DMS153 (cell line): ENCODE data around the gene CCDC183.
"Not testable (repeated sequence)": the region's sequence is repeated elsewhere in the genome, so short reads cannot be mapped to it uniquely, and the experiment has no call there.

ENCODE experiments used
- DNase-seq: peaks from one replicate; lab custom pipeline; 2025; lab: John Stamatoyannopoulos, UW

Gene CCDC183

GRCh38 chr9:136839229-136840139 lies 43.3 kb downstream of the CCDC183 start:
- no peak for DNase-seq

DNA sequence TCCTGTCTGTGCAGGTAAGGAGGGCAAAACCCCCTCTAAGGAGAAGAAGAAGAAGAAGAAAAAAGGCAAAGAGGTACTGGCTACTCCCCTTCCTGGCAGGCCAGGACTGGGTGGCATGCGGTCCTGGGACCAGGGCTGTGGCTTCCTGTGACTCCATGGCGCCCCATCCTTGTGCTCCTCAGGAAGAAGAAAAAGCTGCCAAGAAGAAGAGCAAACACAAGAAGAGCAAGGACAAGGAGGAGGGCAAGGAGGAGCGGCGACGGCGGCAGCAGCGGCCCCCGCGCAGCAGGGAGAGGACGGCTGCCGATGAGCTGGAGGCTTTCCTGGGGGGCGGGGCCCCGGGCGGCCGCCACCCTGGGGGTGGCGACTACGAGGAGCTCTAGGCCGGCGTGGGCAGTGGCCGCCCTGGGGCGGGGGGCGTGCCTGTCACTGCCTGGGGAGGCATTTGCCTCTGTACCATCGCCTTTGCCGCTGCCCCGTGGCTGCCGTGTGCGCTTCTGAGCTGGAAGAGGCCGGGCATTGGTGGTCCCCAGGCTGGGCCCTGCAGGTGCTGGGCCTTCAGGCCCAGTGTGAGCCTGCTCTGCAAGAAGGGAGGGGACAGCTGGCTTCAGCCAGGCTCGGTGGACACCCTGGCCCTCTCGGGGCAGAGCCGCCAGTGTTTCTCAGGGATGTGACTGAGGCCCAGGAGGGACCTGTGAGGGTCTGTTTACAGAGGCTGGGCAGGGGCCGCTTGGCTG lies 44.2 kb downstream of the CCDC183 start:
- no peak for DNase-seq

GRCh38 chr9:136840877-136841645 lies 44.9 kb downstream of the CCDC183 start:
- peak; percentile 78 for DNase-seq

GRCh38 chr9:136841646-136842379 lies 45.7 kb downstream of the CCDC183 start:
- peak; percentile 39 for DNase-seq

- peak; percentile 45 for DNase-seq
These were observed 46.3 kb downstream of the CCDC183 start, which contains the start of gene AJM1 for GRCh38 chr9:136842380-136842948. AJM1 (plus strand) TSS chr9:136842478; CDS start chr9:136844415, 1,937 bp downstream.

DNA sequence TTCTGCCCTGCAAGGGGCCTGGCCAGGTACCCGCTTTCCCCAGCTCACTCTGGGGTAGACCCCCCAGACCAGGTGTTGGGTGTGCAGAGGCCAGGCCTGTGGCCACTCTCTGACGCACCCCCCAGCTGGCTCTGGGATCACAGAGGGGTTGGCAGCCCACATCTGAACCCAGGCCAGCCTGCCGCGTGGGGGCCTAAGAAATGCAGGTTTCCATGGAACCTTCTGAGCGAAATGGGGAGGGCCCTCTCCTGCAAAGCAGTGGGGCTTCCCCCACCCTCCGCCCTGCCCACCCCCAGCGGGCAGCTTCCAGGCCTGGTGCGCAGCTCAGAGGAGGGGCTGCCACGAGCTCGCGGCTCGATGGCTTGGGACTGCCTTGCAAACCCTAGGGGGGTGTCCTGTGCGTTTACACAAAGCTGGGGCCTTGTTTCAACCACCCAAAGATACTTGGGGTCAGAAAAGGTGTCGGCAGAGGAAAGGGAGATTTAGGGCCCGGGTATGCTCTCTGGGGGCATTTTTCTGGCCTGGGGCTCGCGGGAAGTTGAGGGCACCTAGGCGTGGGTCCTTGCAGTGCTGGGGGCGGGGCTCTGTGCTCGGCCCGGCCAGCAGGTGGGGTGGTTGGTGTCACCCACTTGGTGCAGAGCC lies 47.1 kb downstream of the CCDC183 start:
- DNase-seq = not testable (repeated sequence)

- not testable (repeated sequence) for DNase-seq
These were observed 47.9 kb downstream of the CCDC183 start for GRCh38 chr9:136843801-136844740.

GRCh38 chr9:136844761-136845464 lies 48.8 kb downstream of the CCDC183 start:
- no peak for DNase-seq

DNA sequence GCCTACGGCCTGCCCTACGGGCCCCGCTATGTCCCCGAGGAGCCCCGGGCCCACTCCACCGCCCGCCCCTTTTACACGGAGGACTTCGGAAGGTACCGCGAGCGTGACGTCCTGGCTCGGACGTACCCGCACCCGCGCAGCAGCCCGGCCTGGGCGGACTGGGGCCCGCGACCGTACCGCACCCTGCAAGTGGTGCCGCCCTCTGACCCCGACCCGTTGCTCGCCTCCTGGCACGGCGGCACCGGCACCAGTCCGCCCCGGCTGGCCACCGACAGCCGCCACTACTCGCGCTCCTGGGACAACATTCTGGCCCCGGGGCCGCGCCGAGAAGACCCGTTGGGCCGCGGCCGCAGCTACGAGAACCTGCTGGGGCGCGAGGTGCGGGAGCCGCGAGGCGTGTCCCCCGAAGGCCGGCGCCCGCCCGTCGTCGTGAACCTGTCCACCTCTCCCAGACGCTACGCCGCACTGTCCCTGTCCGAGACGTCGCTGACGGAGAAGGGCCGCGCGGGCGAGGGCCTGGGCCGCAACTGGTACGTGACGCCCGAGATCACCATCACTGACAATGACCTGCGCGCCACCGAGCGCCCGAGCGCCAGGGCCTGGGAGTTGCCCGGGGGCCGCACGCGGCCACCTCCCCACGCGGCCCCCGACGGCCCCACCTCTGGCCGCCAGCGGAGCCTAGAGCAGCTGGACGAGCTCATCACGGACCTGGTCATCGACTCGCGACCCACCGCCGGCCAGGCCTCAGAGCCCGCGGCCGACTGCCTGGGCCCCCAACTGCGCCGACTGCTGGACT lies 49.5 kb downstream of the CCDC183 start:
- no peak for DNase-seq

- DNase-seq = no peak
These were observed 50.4 kb downstream of the CCDC183 start for GRCh38 chr9:136846376-136847087.

- DNase-seq = no peak
These were observed 51.1 kb downstream of the CCDC183 start for GRCh38 chr9:136847088-136847825.

DNA sequence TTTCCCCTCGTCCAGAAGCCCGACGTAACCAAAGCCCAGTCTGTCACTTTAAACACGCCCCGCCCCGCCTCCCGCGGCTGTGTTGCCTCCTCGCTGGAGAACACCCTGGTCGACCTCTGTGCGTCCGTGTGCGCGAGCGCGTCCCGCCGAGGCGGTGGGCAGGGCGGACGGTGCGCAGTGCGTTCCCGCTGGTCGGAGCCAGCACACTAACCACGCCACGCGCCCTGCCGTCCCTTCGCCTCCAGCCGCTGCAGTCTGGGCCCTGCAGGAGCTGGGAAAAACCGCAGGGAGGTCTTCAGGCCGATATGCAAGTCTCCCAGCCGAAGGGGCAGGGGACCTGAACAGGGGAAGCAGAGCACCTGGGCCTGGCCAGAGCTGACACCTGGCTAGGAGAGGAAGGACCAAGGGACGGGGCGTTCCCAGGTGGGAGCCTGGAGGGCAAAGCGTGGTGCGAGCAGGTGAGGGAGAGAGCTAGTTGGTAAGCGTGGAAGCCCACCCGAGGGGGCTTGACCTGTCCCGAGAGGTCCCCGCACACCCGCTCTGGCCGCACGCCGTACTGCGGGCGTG lies 51.8 kb downstream of the CCDC183 start:
- DNase-seq = peak; percentile 65

GRCh38 chr9:136848393-136849037 lies 52.4 kb downstream of the CCDC183 start:
- DNase-seq = no peak

- DNase-seq = peak; percentile 99
These were observed 53.2 kb downstream of the CCDC183 start, which contains the start of gene PHPT1 for GRCh38 chr9:136849038-136849959. PHPT1 (plus strand) TSS chr9:136849409; CDS start chr9:136849431, 22 bp downstream.
